ENCODE measurements around the gene MYO1D. TPM values are rescaled to one million over a fixed set of nuclear protein-coding genes. Genes with fewer than 3 reads are reported as not detected.

Gene MYO1D
- total and polyA plus RNA-seq, 2 of the 13 experiments (the other 11 are each of a cell fraction or from before 2014, with no cell fraction given), result 13.2 to 17.3 TPM

DNA sequence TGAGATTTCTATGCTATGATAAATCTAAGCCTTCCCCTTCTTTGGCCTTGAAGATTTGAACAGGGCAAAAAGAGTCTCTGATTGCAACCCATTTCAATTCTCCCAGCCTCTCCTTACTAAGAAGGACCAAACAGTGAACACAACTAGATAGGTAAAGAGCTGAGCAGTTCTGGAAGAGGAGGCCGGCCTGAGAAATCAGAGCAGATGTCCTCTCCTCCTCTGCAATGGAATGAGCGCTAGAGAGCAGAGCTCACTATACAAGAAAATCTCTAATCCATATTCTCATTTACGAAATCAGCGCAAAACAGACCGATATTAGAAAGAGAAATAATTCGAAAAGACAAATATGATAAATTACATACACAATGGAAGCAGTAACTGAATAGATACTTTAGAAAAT lies 266.0 kb downstream of the MYO1D start:
- TF ChIP-seq, protein P1, sequence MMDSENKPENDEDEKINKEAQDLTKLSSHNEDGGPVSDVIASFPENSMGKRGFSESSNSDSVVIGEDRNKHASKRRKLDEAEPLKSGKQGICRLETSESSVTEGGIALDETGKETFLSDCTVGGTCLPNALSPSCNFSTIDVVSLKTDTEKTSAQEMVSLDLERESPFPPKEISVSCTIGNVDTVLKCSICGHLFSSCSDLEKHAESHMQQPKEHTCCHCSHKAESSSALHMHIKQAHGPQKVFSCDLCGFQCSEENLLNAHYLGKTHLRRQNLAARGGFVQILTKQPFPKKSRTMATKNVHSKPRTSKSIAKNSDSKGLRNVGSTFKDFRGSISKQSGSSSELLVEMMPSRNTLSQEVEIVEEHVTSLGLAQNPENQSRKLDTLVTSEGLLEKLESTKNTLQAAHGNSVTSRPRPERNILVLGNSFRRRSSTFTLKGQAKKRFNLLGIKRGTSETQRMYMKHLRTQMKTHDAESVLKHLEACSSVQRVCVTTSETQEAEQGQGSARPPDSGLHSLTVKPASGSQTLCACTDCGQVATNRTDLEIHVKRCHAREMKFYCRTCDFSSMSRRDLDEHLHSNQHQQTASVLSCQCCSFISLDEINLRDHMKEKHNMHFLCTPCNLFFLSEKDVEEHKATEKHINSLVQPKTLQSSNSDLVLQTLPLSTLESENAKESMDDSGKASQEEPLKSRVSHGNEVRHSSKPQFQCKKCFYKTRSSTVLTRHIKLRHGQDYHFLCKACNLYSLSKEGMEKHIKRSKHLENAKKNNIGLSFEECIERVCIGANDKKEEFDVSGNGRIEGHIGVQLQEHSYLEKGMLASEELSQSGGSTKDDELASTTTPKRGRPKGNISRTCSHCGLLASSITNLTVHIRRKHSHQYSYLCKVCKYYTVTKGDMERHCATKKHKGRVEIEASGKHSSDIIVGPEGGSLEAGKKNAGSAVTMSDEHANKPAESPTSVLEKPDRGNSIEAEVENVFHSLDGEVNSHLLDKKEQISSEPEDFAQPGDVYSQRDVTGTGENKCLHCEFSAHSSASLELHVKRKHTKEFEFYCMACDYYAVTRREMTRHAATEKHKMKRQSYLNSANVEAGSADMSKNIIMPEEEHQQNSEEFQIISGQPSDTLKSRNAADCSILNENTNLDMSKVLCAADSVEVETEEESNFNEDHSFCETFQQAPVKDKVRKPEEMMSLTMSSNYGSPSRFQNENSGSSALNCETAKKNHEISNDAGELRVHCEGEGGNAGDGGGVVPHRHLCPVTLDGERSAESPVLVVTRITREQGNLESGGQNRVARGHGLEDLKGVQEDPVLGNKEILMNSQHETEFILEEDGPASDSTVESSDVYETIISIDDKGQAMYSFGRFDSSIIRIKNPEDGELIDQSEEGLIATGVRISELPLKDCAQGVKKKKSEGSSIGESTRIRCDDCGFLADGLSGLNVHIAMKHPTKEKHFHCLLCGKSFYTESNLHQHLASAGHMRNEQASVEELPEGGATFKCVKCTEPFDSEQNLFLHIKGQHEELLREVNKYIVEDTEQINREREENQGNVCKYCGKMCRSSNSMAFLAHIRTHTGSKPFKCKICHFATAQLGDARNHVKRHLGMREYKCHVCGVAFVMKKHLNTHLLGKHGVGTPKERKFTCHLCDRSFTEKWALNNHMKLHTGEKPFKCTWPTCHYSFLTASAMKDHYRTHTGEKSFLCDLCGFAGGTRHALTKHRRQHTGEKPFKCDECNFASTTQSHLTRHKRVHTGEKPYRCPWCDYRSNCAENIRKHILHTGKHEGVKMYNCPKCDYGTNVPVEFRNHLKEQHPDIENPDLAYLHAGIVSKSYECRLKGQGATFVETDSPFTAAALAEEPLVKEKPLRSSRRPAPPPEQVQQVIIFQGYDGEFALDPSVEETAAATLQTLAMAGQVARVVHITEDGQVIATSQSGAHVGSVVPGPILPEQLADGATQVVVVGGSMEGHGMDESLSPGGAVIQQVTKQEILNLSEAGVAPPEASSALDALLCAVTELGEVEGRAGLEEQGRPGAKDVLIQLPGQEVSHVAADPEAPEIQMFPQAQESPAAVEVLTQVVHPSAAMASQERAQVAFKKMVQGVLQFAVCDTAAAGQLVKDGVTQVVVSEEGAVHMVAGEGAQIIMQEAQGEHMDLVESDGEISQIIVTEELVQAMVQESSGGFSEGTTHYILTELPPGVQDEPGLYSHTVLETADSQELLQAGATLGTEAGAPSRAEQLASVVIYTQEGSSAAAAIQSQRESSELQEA (CRISPR knock-in tag; IDR thresholded peaks at IDR 0.05; ENCODE audit: not compliant biosample characterization), result no peak
- in situ Hi-C loops (cut with HindIII; ENCODE audit: extremely low pct_ligation_motif_present, low pct_unique_long_range_greater_than_20kb) (no loop called here), intact Hi-C loops (cut with micrococcal nuclease; ENCODE audit: unreplicated experiment) (no loop called here)
- ChIA-PET CTCF (ENCODE audit: low intra/inter-chr PET ratio, low total read pairs) (no interaction called here), POLR2A (no interaction called here)
- Histone ChIP-seq H3K4me3 (replicated peaks in 1 of 3; ENCODE audit: insufficient read depth in 1 of 3, low read depth in 2 of 3, low read length in 3 of 3) (no peak overlapping the region), H3K9me3 (ENCODE audit: low read length) (no peaks in the 10 kb centered on the region), H3K27ac (ENCODE audit: extremely low read length, insufficient read depth, low read length) (no peak overlapping the region), H3K36me3 (replicated peaks in 1 of 2; ENCODE audit: control insufficient read depth in 1 of 2, insufficient read depth in 2 of 2, low read length in 2 of 2) (no peaks in the 10 kb centered on the region), H3K9ac (ENCODE audit: insufficient read depth, low read depth, low read length) (no peak overlapping the region), H2AFZ (ENCODE audit: low read length) (no peak overlapping the region), H3K79me2 (ENCODE audit: insufficient read depth, low read length) (no peaks in the 10 kb centered on the region), H3K27me3 (ENCODE audit: control insufficient read depth in 1 of 2, insufficient read depth in 2 of 2, low read length in 2 of 2) (no peaks in the 10 kb centered on the region), H3K4me2 (ENCODE audit: low read depth, low read length) (no peak overlapping the region), H3K4me1 (ENCODE audit: insufficient read depth, low read length) (no peaks in the 10 kb centered on the region), H4K20me1 (ENCODE audit: insufficient read depth, low read length) (no peaks in the 10 kb centered on the region)
- no TSS peak for BruUV-seq (replicated peaks)
- no peak for DNase-seq (ENCODE audit: low spot score)
- no peak for ATAC-seq
- WGBS (ENCODE audit: low lambda C conversion rate), result 87% methylated on average over 6 of the region's 6 CpGs
- no peak for FAIRE-seq

Measured in HepG2 (cell line).